ENCODE measurements around the gene METTL17.

GRCh38 chr14:21039585-21040369, 50.0 kb downstream of the METTL17 start:
- TF ChIP-seq FOXM1 (IDR thresholded peaks at IDR 0.05; ENCODE audit: borderline replicate concordance) (no peak), ELF4 (IDR thresholded peaks at IDR 0.05) (no peak), FOXA1 (IDR thresholded peaks at IDR 0.05) (no peak), HDGF (IDR thresholded peaks at IDR 0.05; ENCODE audit: borderline replicate concordance) (no peak), BHLHE40 (IDR thresholded peaks at IDR 0.05; ENCODE audit: borderline replicate concordance) (no peak), CTBP1 (IDR thresholded peaks at IDR 0.05; ENCODE audit: borderline replicate concordance) (no peak), FOXK2 (IDR thresholded peaks at IDR 0.05) (no peak), NFRKB (IDR thresholded peaks at IDR 0.05) (no peak), SP1 (IDR thresholded peaks at IDR 0.05) (no peak), SUZ12 (IDR thresholded peaks at IDR 0.05) (no peak), TARDBP (IDR thresholded peaks at IDR 0.05) (no peak), LEF1 (IDR thresholded peaks at IDR 0.05; ENCODE audit: borderline replicate concordance) (no peak)
- TF ChIP-seq, protein P1, sequence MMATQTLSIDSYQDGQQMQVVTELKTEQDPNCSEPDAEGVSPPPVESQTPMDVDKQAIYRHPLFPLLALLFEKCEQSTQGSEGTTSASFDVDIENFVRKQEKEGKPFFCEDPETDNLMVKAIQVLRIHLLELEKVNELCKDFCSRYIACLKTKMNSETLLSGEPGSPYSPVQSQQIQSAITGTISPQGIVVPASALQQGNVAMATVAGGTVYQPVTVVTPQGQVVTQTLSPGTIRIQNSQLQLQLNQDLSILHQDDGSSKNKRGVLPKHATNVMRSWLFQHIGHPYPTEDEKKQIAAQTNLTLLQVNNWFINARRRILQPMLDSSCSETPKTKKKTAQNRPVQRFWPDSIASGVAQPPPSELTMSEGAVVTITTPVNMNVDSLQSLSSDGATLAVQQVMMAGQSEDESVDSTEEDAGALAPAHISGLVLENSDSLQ (IDR thresholded peaks at IDR 0.05) = no peak
